Stimulated activated CD4-positive, alpha-beta T cell treated with anti-CD3 and anti-CD28 coated beads, TNF-alpha, amount 100 ng/mL, for 48 hours (primary cell): ENCODE results near the gene SZT2.
"Not testable (repeated sequence)": the region's sequence is repeated elsewhere in the genome, so short reads cannot be mapped to it uniquely, and the experiment has no call there.

Source experiments
- DNase-seq, 3 donors: peaks; one replicate each; pipeline ENCODE4 v3.0.0-alpha.2; 2020; ENCODE audit warnings: low read depth in 3 of 3

The SZT2 gene

DNA sequence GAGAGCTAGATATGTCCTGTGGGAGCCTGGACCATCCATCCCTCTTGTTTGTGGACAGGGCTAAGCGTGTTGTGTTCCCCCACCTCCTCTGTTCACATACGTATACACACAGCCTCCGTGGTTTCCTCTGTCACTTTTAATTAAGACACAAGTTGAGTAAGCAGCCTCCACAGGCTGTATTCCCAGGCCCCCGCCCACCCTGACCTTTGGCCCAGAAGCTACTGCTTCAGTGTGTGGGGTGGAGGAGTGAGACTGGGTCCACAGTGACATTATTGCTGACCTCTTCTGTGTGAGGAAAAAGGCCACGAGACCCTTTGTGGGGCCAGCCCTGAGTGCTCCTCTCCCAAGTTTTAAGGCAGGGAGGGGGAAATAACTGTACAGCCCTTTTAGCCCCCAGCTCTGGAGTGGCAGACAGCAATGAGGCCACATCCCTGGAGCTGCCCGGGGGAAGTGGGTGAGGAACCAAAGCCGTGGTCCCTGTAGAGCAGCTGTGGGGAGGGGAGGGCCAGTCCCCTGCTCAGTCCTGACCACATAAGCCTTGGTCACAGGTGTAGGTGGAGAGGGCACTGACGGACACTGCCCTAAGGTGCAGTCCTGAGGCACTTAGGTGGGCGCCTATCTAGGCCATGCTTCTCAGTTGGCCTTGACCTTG, 26.3 kb upstream of the SZT2 start:
- no peak for DNase-seq

DNA sequence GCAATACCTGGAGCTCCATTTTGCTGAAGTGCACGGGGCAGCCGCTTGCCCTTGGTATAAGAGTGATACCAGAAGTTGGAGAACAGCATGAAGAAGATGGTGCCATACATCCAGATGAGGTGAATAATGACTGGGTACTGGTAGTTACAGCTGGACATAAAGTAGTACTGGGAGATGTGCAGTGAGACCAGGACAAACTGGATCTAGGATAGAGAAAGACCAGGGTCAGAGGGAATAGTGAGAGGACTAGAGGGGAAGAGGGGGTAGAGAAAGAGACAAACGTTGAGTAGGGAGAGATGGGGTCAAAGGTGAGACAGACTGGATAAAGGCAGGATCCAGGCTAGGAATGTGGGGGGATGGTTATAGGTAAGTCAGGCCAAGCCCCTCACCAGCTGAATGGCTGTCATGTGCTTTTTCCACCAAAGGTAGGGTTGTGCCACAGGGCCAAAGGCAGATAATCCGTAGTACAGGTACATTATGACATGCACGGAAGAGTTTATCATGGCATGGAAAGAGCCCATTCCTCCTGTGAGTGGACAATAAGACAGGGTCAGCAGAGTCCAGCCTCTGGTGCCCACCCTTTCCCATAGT, 25.7 kb upstream of the SZT2 start:
- DNase-seq = no peak

DNA sequence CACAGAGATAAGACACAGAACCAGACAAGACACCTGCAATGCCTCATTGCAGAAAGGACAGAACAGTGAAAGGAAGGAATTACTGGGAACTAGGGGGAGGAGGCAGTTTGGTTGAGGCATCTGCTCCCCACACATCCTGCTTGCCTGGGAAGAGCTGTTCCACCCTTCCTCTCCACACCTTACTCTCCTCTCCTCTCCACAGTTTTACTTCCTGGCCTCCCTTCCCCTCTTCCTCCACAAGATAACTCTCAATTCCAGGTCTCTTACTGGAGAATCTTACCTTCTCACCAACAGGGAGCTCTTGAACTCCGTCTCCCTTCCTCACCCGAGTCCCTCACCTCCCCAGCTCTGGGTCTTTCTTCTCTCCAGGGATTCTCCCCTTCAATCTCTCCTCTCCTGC, 24.0 kb upstream of the SZT2 start:
- DNase-seq = no peak

- DNase-seq = no peak
Observed at GRCh38 chr1:43366179-43366578, 23.5 kb upstream of the SZT2 start.

GRCh38 chr1:43366601-43367025, 23.1 kb upstream of the SZT2 start:
- DNase-seq = no peak

DNA sequence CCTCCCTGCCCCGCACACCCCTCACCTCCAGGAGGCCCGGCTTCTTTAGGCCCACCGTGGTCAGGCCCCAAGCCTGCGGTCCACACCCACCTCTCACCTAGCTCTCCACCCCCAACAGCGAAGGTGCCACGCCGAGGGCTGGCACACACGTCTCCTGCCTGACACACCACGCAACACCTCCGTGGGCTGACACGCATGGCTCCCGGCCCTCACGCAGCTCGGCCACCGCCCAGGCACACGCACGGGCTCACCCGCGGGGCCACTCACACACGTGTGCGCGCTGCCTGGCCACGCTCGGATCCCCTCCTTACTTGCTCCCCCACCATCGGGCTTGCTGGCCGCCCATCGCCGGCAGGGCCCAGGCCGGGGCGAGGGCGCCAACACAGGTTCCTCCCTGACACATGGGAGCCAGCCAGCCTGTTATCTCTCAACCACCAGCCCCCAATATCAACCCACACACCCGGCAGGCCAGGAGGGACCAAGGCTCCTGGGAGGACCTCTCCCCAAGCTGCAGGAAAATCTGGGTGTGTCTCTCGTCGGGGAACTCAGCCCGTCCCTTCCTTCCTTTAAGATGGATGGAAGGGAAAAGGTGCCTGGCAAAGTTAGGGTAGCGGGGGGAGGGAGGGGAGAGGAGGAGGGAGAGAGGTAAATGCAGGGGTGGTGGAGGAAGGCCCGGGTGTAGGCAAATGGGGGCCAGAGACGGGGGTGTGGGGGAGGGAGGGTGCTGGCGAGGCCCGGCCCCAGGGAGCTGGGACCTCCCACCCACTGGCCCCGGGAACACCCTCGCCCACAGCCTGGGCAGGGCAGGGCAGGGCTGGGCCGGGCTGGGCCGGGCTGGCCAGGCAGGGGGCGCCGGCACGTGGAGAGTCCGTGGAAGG, 22.4 kb upstream of the SZT2 start:
- DNase-seq = peak in 1 of 3 donors; percentile 43

GRCh38 chr1:43367904-43368645, 21.6 kb upstream of the SZT2 start, which contains the start of gene ELOVL1:
TSS of gene ELOVL1 (minus strand) at chr1:43368011. CDS start at chr1:43365609, 2,402 bp downstream.
- peak; percentile 78 to 93 (median 87) for DNase-seq

DNA sequence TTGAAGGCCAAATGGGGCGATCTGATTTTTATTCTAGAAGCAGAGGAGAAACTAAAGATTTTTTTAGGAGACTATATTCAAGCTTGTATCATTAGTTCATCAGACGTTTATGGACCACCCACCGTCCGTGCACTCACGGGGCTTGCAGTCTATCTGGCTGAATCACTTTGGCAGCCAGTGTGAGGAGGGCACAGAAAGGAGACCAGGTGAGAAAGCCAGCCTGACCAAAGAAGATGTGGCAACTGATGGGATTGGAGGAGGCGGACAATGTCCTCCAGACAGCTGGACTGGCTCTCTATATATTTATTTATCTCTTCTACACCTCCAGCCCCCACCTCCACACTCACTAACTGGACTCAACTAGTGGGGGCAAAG, 21.1 kb upstream of the SZT2 start:
- no peak for DNase-seq

GRCh38 chr1:43369779-43370178, 19.9 kb upstream of the SZT2 start:
- DNase-seq = not testable (repeated sequence)

DNA sequence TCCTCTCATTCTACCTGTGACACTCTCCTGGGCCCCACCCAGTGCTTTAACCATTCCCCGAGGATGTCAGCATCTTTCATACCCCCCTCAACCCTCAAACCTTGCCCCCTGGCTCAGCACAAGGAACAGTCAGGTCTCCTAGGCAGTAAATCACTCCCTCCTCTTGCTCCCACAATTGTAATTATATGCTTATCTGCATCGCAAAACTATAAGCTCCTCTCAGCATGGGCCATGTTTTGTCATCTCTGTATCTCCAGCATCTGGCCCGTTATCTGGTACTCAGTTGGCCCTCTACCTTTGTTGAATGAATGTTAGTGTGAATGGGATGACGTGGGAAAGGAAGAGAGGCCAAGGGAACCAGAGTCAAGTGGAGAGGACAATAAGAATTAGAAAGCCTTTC, 19.1 kb upstream of the SZT2 start:
- DNase-seq = no peak

GRCh38 chr1:43372172-43372571, 17.5 kb upstream of the SZT2 start:
- DNase-seq = no peak

DNA sequence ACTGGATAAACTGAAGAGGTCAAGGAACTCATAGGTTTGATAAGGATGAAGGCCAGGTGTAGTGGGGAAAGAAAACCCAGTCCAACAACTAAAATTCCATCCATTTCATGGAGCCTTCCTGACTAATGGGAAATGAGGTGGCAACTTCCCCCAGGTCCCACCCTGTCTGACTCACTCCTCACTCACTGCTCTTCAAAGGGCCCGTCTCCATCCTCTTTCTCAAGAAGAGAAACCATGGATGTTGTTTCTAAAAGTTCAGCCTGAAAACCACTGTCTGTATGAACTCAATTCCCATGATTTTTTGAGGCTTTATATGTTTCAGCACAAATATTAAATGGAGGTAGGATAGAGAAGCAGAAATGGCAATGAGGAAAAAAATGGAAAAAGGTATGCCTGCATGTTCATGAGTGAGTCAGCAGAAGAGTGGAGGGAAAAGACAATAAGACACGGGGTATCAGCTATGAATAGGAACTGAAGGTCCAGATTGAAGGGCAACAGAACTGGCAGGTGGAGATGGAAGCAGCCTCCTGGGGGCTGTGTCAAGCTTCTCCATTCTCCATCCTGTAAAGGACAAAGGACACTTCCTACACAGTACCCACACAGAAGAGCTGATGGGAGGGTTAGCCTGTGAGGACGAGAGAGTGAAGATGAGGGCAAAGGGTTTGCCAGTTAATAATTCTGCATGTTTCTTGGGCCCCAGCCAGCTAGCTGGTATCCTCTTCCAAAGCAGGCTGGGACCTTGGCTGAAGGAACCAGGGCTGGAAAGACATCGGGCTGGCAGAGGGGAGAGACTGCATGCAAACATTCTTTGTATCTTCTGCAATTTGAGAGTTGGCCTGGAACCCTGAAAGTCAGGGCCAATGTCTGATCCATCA, 16.4 kb upstream of the SZT2 start:
- DNase-seq = no peak

- no peak for DNase-seq
Observed at GRCh38 chr1:43376723-43377235, 12.9 kb upstream of the SZT2 start.

DNA sequence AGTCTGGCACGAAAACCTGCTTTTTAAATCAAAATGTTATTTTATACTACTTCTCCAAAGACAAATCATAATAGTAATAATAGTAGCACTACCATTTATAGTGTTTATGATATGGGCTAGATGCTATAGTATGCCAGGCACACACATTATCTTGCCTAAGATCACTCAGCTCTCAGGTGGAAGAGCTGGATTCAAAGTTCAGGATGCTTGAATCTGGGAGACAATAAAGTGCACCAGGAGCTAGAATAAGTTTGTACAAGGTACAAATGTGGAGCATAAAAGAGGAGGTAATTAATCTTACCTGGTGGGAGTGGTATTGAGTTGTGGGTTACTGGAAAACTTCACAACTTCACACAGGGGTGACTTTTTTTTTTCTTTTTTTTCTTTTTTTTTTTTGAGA, 11.9 kb upstream of the SZT2 start:
- DNase-seq = no peak

GRCh38 chr1:43379476-43379875, 10.2 kb upstream of the SZT2 start:
- DNase-seq = no peak

- DNase-seq = no peak
Observed at GRCh38 chr1:43381612-43382011, 8.1 kb upstream of the SZT2 start.

GRCh38 chr1:43382027-43382779, 7.5 kb upstream of the SZT2 start:
- DNase-seq = no peak

- DNase-seq = no peak
Observed at GRCh38 chr1:43383449-43383848, 6.2 kb upstream of the SZT2 start.

DNA sequence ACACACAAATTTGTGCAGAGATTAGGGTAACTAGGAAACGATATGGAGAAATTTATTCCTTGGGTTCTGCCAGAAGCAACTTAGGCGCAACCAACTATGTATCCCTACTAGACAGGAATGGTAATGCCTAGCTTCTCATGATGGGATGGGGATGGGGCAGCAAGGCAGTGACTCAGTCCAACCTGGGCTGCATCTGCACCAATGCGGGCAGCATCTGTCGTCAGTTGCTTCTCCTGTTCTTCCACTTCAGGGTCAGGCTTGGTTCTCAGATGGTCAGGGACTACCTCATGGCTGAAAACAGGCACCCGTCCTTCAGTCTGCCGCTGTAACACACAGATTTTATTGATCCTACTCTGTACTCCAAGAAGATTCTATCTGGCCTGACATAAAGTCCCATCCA, 3.0 kb upstream of the SZT2 start:
- DNase-seq = no peak

DNA sequence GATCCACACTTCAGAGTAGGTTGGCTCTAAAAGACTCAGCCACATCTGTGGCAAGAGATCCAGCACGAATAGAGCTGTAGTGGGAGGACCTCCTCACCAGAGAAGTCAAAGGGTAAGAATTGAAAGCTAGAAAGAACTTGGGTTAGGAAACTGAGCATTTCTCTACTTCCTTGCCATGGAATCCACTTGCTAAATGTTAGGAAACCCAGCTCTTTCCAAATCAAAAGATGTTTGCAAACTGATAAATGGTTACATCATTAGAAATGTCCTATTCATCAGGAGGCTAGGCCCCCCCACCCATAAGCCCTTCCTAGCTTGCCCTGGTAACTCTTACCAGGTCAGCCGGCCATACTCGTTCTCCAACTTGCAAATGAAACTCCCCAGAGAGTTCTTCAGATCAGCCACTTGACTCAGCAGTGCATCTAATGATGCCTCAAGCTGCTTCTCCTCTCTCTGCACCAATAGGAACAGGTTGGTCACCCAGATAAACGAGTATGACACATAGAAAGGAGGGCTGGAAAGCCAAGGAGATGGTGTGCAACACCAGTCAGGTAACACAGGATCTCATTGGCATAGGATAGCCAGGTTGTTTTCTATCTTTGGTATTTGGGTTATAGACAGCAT, 1.6 kb upstream of the SZT2 start:
- DNase-seq = no peak
